Sigmoid colon (tissue), 7 donors: ENCODE measurements around the gene SLC38A3. TPM values are rescaled to one million over a fixed set of nuclear protein-coding genes. Genes with fewer than 3 reads are reported as not detected.
A peak's percentile ranks its signal among the peaks of the same experiment; 100 is the strongest.
"Not testable (repeated sequence)": the region's sequence is repeated elsewhere in the genome, so short reads cannot be mapped to it uniquely, and the experiment has no call there.

Experiments used
- DNase-seq: peaks from one replicate; pipeline ENCODE4 v3.0.0-alpha.2; 2019
- H3K27ac ChIP-seq, 4 donors: fragments of 200-600 bp; sonication (generic); one replicate each; pipeline ENCODE4 v1.5.1; 2016 to 2019; ENCODE audit warnings: mild to moderate bottlenecking in 1 of 4
- H3K27me3 ChIP-seq, 3 donors: fragments of 200-600 bp; sonication (generic); one replicate each; pipeline ENCODE4 v1.5.1; 2019; ENCODE audit warnings: mild to moderate bottlenecking in 1 of 3
- H3K36me3 ChIP-seq, 4 donors: fragments of 200-600 bp; sonication (generic); one replicate each; pipeline ENCODE4 v1.5.1; 2016 to 2019
- H3K4me1 ChIP-seq, 4 donors: fragments of 200-600 bp; sonication (generic); one replicate each; pipeline ENCODE4 v1.5.1; 2017 to 2019
- H3K4me3 ChIP-seq, 4 donors: fragments of 200-600 bp; sonication (generic); one replicate each; pipeline ENCODE4 v1.5.1; 2017 to 2019; ENCODE audit warnings: mild to moderate bottlenecking in 2 of 4, moderate library complexity in 1 of 4
- H3K9me3 ChIP-seq, 4 donors: fragments of 200-600 bp in 3 of 4; sonication (generic) in 3 of 4; one replicate each; pipeline versions ENCODE4 v1.5.1 to v1.6.1; 2013 to 2019
- EP300 ChIP-seq, 4 donors: sonication (generic); formaldehyde crosslinking; IDR thresholded peaks; one replicate each; pipeline ENCODE4 v1.6.1; 2017; ENCODE audit warnings: antibody characterized with exemption in 4 of 4
- POLR2A ChIP-seq, 2 donors: fragments of 450-650 bp; IDR thresholded peaks; one replicate each; pipeline ENCODE4 v1.6.1; 2016; ENCODE audit warnings: antibody characterized with exemption in 2 of 2, mild to moderate bottlenecking in 2 of 2, moderate library complexity in 2 of 2
- POLR2AphosphoS5 ChIP-seq, 4 donors: sonication (generic); formaldehyde crosslinking; IDR thresholded peaks; one replicate each; pipeline ENCODE4 v1.6.1; 2017; ENCODE audit warnings: antibody characterized with exemption in 4 of 4
- WGBS, 2 donors: extraction: QIAGEN DNeasy Blood & Tissue Kit; methylation state at CpG; one replicate each; pipeline ENCODE4 v1.1.7; 2013; 5-methylcytosine and 5-hydroxymethylcytosine counted together
- intact Hi-C: fragments of 100-400 bp; cut with DNase I; formaldehyde crosslinking; loops from one replicate; pipeline ENCODE4 v1.15.1; 2023
- polyA plus RNA-seq, 3 donors: library from polyadenylated mRNA; stranded (reverse); fragments of 200-250 nt; gene quantifications; one replicate each; pipeline ENCODE4 v1.2.3, GENCODE V29; 2013
- total RNA-seq, 4 donors: library from RNA; depleted of rRNA; stranded (reverse); fragments of >200 nt; gene quantifications; one replicate each; pipeline ENCODE4 v1.1.0, GENCODE V29; 2016
- TF ChIP-seq, protein P1 (sequence below), 4 experiments: fragments of 450-650 bp in 3 of 4; fragments of 200-600 bp in 1 of 4; IDR thresholded peaks; one replicate each; pipeline ENCODE4 v1.5.1; 2016 to 2019; ENCODE audit warnings: antibody characterized with exemption in 4 of 4, mild to moderate bottlenecking in 3 of 4, moderate library complexity in 2 of 4
- donor health status: healthy with polysubstance abuse.
- donor health status: Bipolar disorder and iron deficiency.
- donor health status: healthy.

Gene SLC38A3
- total and polyA plus RNA-seq, 7 donors = 0.07 to 0.28 TPM; not detected in 5

DNA sequence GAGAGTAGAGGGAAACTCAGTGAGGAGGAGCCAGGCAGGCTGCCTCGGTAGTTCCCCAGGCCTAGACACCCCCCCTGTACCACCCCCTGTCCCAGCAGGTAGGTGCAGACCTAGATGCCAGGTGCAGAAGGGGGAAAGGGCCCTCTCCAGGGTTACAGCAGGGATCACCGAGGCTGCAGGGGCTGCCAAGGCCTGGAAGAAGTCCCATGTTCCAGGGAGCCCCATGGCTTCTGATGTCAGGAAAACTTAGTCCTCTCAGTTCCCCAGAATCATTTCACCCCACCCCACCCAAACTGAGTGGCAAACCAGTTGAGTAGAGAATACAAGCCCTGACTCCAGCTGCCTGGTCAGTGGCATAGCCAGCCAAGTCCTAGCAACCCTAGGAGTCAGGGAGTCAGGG lies 56.4 kb downstream of the SLC38A3 start:
- Histone ChIP-seq H3K27me3 (no peaks in the 10 kb centered on the region), H3K27ac (peak overlapping the region; percentile 93 to 99 (median 99)), H3K4me1 (peaks cover 0 to 61% (median 51%) of the 10 kb centered on the region in 4 donors), H3K36me3 (peaks cover 15 to 30% (median 20%) of the 10 kb centered on the region in 4 donors), H3K4me3 (no peak overlapping the region), H3K9me3 (no peaks in the 10 kb centered on the region)
- peak; percentile 70 for DNase-seq
- no peak for TF ChIP-seq EP300 (IDR thresholded peaks at IDR 0.05)
- TF ChIP-seq, protein P1, sequence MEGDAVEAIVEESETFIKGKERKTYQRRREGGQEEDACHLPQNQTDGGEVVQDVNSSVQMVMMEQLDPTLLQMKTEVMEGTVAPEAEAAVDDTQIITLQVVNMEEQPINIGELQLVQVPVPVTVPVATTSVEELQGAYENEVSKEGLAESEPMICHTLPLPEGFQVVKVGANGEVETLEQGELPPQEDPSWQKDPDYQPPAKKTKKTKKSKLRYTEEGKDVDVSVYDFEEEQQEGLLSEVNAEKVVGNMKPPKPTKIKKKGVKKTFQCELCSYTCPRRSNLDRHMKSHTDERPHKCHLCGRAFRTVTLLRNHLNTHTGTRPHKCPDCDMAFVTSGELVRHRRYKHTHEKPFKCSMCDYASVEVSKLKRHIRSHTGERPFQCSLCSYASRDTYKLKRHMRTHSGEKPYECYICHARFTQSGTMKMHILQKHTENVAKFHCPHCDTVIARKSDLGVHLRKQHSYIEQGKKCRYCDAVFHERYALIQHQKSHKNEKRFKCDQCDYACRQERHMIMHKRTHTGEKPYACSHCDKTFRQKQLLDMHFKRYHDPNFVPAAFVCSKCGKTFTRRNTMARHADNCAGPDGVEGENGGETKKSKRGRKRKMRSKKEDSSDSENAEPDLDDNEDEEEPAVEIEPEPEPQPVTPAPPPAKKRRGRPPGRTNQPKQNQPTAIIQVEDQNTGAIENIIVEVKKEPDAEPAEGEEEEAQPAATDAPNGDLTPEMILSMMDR (IDR thresholded peaks at IDR 0.05) = no peak
- TF ChIP-seq POLR2A (IDR thresholded peaks at IDR 0.05) = no peak
- no peak for TF ChIP-seq POLR2AphosphoS5 (IDR thresholded peaks at IDR 0.05)
- intact Hi-C loops = loop anchor here (5.0 kb wide), 1 partner anchor 66 kb away; the partner anchor contains the start of gene TUSC2
- WGBS, 2 donors = 57 to 69% methylated on average over 2 of the region's 2 CpGs

DNA sequence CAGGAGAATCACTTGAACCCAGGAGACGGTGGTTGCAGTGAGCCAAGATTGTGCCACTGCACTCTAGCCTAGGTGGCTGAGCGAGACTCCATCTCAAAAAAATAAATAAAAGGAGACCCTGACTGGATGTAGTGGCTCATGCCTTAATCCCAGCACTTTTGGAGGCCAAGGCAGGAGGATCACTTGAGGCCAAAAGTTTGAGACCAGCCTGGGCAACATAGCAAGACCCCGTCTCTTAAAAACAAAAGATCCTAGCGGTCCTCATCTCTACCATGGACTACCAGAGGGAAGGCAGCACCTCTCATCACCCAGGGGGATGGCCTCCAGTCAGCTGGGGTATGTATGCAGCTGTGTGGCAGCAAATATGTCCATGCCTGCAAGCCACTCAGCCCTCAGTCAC lies 57.1 kb downstream of the SLC38A3 start:
- WGBS, 2 donors = 98 to 99% methylated on average over 4 of the region's 4 CpGs
- Histone ChIP-seq H3K4me1 (peaks cover 0 to 68% (median 58%) of the 10 kb centered on the region in 4 donors), H3K36me3 (peaks cover 8 to 23% (median 13%) of the 10 kb centered on the region in 4 donors), H3K27ac (peak overlapping the region; percentile 93 to 99 (median 99))
- H3K9me3 ChIP-seq, H3K4me3 ChIP-seq, DNase-seq, H3K27me3 ChIP-seq: not testable (repeated sequence)
- intact Hi-C loops = loop anchor here (5.0 kb wide), 1 partner anchor 65 kb away; the partner anchor contains the start of gene TUSC2

DNA sequence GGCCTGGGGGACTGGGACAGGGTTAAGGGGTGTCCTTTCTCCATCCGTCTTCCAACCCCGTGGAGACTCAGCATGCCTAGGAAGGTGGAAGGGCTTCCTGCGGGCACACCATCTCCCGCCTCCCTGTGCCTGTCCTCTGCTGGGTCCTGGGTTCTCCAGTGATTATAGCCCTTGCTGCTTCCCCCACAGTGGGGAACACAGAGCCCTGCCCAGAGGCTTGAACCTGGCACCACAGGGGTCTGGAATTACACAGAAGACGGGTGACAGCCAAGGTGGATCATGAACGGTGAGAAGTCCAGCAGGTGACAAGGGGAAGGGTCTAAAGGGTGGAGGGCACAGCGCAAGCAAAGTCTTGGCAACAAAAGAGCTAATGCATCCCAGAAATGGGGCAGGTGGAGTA lies 57.7 kb downstream of the SLC38A3 start:
- H3K27ac ChIP-seq = peak overlapping the region; percentile 93 to 99 (median 99)
- no peaks in the 10 kb centered on the region for H3K27me3 ChIP-seq
- no peak for DNase-seq
- H3K4me3 ChIP-seq = no peak overlapping the region
- intact Hi-C loops = loop anchor here (5.0 kb wide), 1 partner anchor 65 kb away; the partner anchor contains the start of gene TUSC2
- no peak for TF ChIP-seq EP300 (IDR thresholded peaks at IDR 0.05)
- TF ChIP-seq POLR2A (IDR thresholded peaks at IDR 0.05) = no peak
- TF ChIP-seq POLR2AphosphoS5 (IDR thresholded peaks at IDR 0.05) = no peak
- TF ChIP-seq, protein P1 (IDR thresholded peaks at IDR 0.05) = no peak
- H3K4me1 ChIP-seq = peaks cover 0 to 73% (median 63%) of the 10 kb centered on the region in 4 donors
- WGBS, 2 donors = 90 to 92% methylated on average over 7 of the region's 7 CpGs
- H3K36me3 ChIP-seq = peaks cover 2 to 17% (median 8%) of the 10 kb centered on the region in 4 donors
- H3K9me3 ChIP-seq = no peaks in the 10 kb centered on the region

DNA sequence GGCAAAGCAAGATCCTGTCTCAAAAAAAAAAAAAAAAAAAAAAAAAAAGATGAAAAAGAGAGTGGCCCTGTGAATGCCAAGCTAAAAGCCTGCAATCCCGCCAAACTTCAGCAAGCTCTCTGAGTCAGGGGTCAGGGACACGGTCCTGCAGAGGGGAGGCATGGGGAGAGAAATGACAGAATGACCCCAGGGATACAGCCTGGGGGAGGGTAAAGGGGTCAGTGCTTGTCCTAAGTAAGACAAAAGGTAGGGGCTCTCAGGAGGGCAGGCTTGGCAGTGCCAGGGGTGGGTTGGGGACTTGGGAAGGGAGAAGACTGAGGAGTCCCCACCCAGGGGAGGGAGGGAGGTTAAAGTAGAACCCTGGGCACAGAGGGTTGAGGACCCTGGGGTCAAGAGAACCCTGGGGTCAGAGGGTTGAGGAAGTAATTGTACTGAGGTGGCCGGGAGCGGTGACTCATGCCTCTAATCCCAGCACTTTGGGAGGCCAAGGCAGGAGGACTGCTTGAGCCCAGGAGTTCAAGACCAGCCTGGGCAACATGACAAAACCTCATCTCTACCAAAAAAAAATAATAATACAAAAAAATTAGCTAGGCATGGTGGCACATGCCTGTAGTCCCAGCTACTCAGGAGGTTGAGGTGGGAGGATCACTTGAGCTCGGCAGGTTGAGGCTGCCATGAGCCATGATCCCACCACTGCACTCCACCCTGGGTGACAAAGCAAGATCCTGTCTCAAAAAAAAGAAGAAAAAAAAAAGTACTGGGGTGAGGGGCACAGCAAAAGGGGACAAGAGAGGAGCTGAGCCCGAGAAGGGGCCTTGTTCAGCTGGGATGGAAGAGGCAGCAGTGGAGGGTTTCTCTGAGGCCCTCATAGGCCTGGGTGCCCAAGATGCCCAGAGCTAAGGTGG lies 58.7 kb downstream of the SLC38A3 start:
- Histone ChIP-seq H3K4me1 (peaks cover 0 to 82% (median 73%) of the 10 kb centered on the region in 4 donors), H3K36me3 (peaks cover 0 to 8% (median under 1%) of the 10 kb centered on the region in 4 donors), H3K27me3 (no peaks in the 10 kb centered on the region), H3K4me3 (no peak overlapping the region), H3K9me3 (no peaks in the 10 kb centered on the region), H3K27ac (peak overlapping the region; percentile 93 to 99 (median 99))
- TF ChIP-seq, protein P1 (IDR thresholded peaks at IDR 0.05) = no peak
- TF ChIP-seq EP300 (IDR thresholded peaks at IDR 0.05) = no peak
- no peak for TF ChIP-seq POLR2AphosphoS5 (IDR thresholded peaks at IDR 0.05)
- no peak for TF ChIP-seq POLR2A (IDR thresholded peaks at IDR 0.05)
- DNase-seq = no peak
- intact Hi-C loops = loop anchor here (5.0 kb wide), 1 partner anchor 64 kb away; the partner anchor contains the start of gene TUSC2
- WGBS, 2 donors = 72 to 79% methylated on average over 6 of the region's 6 CpGs

DNA sequence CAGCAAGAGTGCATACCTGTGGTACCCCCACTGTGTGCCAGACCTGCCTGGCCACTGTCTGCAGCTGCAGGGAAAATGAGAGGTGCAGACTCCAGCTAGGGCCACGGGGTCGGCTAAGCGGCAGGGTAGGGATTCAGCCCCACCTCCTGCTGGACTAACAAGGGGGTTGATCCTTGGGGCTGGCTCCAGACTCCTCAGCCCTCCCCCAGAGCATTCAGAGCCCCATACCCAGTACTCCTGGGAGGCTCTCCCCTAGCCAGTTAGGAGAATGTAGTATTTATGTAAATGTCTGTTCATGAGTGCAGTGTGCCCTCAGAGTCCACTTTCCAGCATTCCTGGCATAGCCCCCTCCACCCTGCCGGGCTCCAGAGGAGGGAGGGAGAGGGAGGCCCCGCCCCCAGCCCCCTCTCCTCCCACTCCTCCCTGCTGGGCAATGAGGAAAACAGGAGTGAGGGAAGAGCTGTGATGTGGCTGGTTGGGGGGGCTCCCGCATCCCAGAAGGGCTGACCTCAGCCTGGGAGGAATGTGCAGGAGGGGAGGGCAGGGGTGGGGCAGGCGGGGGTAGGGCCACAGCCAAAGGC lies 59.4 kb downstream of the SLC38A3 start:
- TF ChIP-seq POLR2A (IDR thresholded peaks at IDR 0.05) (no peak), POLR2AphosphoS5 (IDR thresholded peaks at IDR 0.05) (peak in 1 of 4 donors; percentile 42)
- TF ChIP-seq, protein P1 (IDR thresholded peaks at IDR 0.05) = no peak
- H3K4me1 ChIP-seq = peaks cover 0 to 84% (median 74%) of the 10 kb centered on the region in 4 donors
- no peak overlapping the region for H3K4me3 ChIP-seq
- intact Hi-C loops = loop anchor here (5.0 kb wide), 1 partner anchor 63 kb away; the partner anchor contains the start of gene TUSC2
- H3K9me3 ChIP-seq = no peaks in the 10 kb centered on the region
- peaks cover 0 to under 1% (median 0%) of the 10 kb centered on the region in 4 donors for H3K36me3 ChIP-seq
- H3K27me3 ChIP-seq = no peaks in the 10 kb centered on the region
- DNase-seq = peak; percentile 93
- H3K27ac ChIP-seq = peak overlapping the region; percentile 93 to 99 (median 99)
- WGBS, 2 donors = 17 to 46% methylated on average over 7 of the region's 7 CpGs
